Transverse colon (tissue), 4 donors: Measurements from ENCODE around the gene RAB36. TPM values are rescaled to one million over a fixed set of nuclear protein-coding genes. Genes with fewer than 3 reads are reported as not detected.

Experiments
- DNase-seq: peaks from one replicate; pipeline ENCODE4 v3.0.0-alpha.2; 2019
- H3K27ac ChIP-seq, 4 donors: fragments of 200-600 bp; sonication (generic); 2 replicates each; pipeline ENCODE4 v1.5.1; 2016 to 2018; ENCODE audit warnings: inconsistent platforms in 4 of 4
- H3K27me3 ChIP-seq: fragments of 200-600 bp; sonication (generic); 2 replicates; pipeline ENCODE4 v1.5.1; 2017; ENCODE audit warnings: inconsistent platforms
- H3K36me3 ChIP-seq, 4 donors: fragments of 200-600 bp; sonication (generic); 2 replicates each; pipeline ENCODE4 v1.5.1; 2017 to 2019; ENCODE audit warnings: inconsistent platforms in 4 of 4
- H3K4me1 ChIP-seq, 4 donors: fragments of 200-600 bp; sonication (generic); 2 replicates each; pipeline ENCODE4 v1.5.1; 2017 to 2020; ENCODE audit warnings: inconsistent platforms in 4 of 4
- H3K4me3 ChIP-seq, 4 donors: fragments of 200-600 bp; sonication (generic); 1 replicate in 1 of 4; 2 replicates in 3 of 4; pipeline versions ENCODE4 v1.5.1 to v1.6.1; 2017 to 2019; ENCODE audit warnings: inconsistent platforms in 4 of 4
- H3K9me3 ChIP-seq, 2 donors: fragments of 200-600 bp; sonication (generic); 2 replicates each; pipeline ENCODE4 v1.5.1; 2017 to 2019; ENCODE audit warnings: inconsistent platforms in 2 of 2
- CTCF ChIP-seq, 5 experiments: fragments of 200-600 bp in 3 of 5; fragments of 450-650 bp in 2 of 5; sonication (generic) in 3 of 5; IDR thresholded peaks; 1 replicate in 2 of 5; 2 replicates in 3 of 5; pipeline ENCODE4 v1.5.1; 2016 to 2017; ENCODE audit warnings: antibody characterized with exemption in 5 of 5, inconsistent platforms in 3 of 5, mild to moderate bottlenecking in 2 of 5, moderate library complexity in 1 of 5
- EP300 ChIP-seq: sonication (generic); formaldehyde crosslinking; IDR thresholded peaks from one replicate; pipeline ENCODE4 v1.6.1; 2017; ENCODE audit warnings: antibody characterized with exemption, low read depth
- POLR2A ChIP-seq: fragments of 450-650 bp; IDR thresholded peaks from one replicate; pipeline ENCODE4 v1.6.1; 2016; ENCODE audit warnings: antibody characterized with exemption, mild to moderate bottlenecking, moderate library complexity
- POLR2AphosphoS5 ChIP-seq, 3 donors: sonication (generic); formaldehyde crosslinking; IDR thresholded peaks; one replicate each; pipeline ENCODE4 v1.6.1; 2016; ENCODE audit warnings: antibody characterized with exemption in 3 of 3
- WGBS, 2 donors: methylation state at CpG; one replicate each; pipeline ENCODE4 v1.1.5; 2018; ENCODE audit warnings: low coverage in 1 of 2; 5-methylcytosine and 5-hydroxymethylcytosine counted together
- in situ Hi-C, 4 donors: fragments of 200-750 bp; cut with MboI; loops; one replicate each; pipeline versions ENCODE4 v1.15.0 to v1.15.1; 2017; ENCODE audit warnings: low sequenced_read_pairs in 3 of 4, low pct_ligation_motif_present in 1 of 4, low pct_unique_long_range_greater_than_20kb in 1 of 4
- intact Hi-C: fragments of 100-400 bp; cut with DNase I; formaldehyde crosslinking; loops from one replicate; pipeline ENCODE4 v1.15.1; 2023; ENCODE audit warnings: low total_unique reads
- total RNA-seq, 4 donors: library from RNA; depleted of rRNA; stranded (reverse); fragments of >200 nt; gene quantifications; one replicate each; pipeline ENCODE4 v1.1.0, GENCODE V29; 2016

RAB36 gene
- total RNA-seq, 4 donors from 2014 or later: 0.37 to 1.1 (median 0.82) TPM; not detected in 1

DNA sequence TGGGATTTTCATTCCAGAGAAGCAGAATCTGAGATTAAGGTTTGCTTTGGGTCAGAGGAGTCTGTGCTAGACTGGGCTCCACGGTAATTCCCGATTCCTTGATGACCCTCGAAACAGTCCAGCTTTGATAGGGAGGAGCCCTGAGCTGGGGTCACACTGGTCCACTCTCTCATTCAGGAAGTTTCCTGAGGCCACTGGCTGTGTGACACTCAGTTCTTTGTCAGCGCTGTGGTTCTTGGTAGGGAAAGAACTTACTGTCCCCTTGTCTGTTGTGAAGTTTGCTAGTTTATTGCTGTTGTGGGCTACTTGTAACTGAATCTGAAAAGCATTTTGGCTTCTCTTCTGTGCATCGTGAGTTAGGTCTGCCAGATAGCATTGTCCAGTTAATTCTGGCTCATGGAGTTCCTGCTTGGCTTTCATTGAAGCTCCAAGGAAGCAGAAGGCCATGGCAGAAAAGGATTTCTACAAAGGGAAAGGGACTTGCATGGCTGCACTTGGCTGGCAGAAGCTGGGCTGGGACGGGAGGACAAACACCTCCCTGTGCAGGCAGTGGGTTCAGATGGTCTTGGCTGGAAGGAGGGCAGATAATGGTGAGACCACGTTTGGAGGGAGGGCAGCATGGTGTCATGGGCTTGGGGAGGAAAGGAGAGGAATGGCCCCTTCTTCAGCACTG is 58.3 kb downstream of the RAB36 start:
- Histone ChIP-seq H3K4me3 (no peak overlapping the region), H3K4me1 (peaks cover 0 to 17% (median 3%) of the 10 kb centered on the region in 4 donors), H3K9me3 (no peaks in the 10 kb centered on the region), H3K36me3 (no peaks in the 10 kb centered on the region), H3K27ac (peak overlapping the region in 1 of 4 donors; percentile 4), H3K27me3 (no peaks in the 10 kb centered on the region)
- intact Hi-C loops (no loop called here), in situ Hi-C loops (no loop called here)
- 69 to 80% methylated on average over 4 to 7 of the region's 7 CpGs for WGBS, 2 donors
- TF ChIP-seq CTCF (IDR thresholded peaks at IDR 0.05) (no peak), POLR2A (no peak)
- DNase-seq: no peak

DNA sequence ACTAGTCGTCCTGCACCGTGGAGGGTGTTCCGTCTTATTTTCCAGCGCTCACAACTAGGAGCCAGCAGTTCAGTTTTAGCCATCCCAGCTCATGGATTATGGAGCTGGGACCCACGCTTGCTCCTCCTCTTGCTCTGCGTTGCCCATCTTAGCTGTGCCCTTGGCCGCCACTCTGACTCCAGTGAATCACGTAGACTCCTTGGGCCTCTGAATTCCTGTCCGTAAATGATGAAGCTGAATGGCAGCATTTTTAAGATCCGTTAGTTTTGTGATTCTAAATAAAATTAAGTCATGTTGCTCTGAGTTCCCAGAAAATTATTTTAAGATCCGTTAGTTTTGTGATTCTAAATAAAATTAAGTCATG is 58.8 kb downstream of the RAB36 start:
- peaks cover 0 to 14% (median 3%) of the 10 kb centered on the region in 4 donors for H3K4me1 ChIP-seq
- WGBS, 2 donors: 93 to 94% methylated on average over 11 of the region's 11 CpGs
- TF ChIP-seq POLR2A (no peak), EP300 (no peak), CTCF (IDR thresholded peaks at IDR 0.05) (no peak), POLR2AphosphoS5 (IDR thresholded peaks at IDR 0.05) (no peak)
- intact Hi-C loops: no loop called here
- H3K27ac ChIP-seq: peak overlapping the region in 2 of 4 donors; percentile 4 to 6
- no peaks in the 10 kb centered on the region for H3K27me3 ChIP-seq
- H3K4me3 ChIP-seq: no peak overlapping the region
- no peaks in the 10 kb centered on the region for H3K9me3 ChIP-seq
- H3K36me3 ChIP-seq: no peaks in the 10 kb centered on the region
- DNase-seq: no peak
- in situ Hi-C loops: no loop called here

DNA sequence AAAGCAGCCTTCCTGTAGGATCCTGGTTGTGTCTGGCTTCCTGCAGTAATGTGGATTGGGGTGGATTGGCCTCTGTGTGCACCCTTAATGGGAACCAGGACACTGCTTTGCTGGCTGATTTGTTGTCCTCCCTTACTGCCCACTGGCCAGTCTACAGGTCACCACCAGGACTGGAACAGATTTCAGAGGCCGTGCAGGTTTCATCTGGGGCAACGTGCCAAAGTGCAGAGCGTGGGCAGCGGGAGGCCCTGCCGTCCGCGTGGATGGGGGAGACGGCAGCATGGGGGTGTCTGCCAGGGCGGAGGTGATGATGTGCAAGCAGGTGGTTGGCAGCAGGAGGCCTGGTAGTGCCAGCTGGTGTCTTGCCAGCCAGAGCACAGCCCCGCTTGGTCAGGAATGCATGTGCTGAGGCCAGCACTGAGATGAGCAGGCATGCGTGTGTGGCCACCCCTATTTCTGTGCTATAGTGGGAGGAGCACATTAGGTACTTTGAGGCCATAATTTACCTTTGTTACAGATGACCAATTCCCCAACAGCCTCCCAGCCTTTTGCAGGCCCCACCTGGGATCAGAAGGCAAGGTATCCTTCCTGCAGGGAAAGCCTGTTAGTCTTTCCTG is 59.4 kb downstream of the RAB36 start:
- in situ Hi-C loops (no loop called here), intact Hi-C loops (no loop called here)
- DNase-seq: no peak
- 48% methylated on average over 11 of the region's 11 CpGs; no CpG with 5 or more reads in 1 of the 2 donors for WGBS, 2 donors
- no peak overlapping the region for H3K4me3 ChIP-seq
- no peaks in the 10 kb centered on the region for H3K27me3 ChIP-seq
- peak overlapping the region in 3 of 4 donors; percentile 2 to 8 (median 4) for H3K27ac ChIP-seq
- H3K4me1 ChIP-seq: peaks cover 0 to 9% (median 3%) of the 10 kb centered on the region in 4 donors
- H3K9me3 ChIP-seq: no peaks in the 10 kb centered on the region
- H3K36me3 ChIP-seq: no peaks in the 10 kb centered on the region
- TF ChIP-seq CTCF (IDR thresholded peaks at IDR 0.05): no peak
- TF ChIP-seq EP300: no peak
- TF ChIP-seq POLR2A: no peak
- TF ChIP-seq POLR2AphosphoS5 (IDR thresholded peaks at IDR 0.05): peak in 1 of 3 donors; percentile 23

DNA sequence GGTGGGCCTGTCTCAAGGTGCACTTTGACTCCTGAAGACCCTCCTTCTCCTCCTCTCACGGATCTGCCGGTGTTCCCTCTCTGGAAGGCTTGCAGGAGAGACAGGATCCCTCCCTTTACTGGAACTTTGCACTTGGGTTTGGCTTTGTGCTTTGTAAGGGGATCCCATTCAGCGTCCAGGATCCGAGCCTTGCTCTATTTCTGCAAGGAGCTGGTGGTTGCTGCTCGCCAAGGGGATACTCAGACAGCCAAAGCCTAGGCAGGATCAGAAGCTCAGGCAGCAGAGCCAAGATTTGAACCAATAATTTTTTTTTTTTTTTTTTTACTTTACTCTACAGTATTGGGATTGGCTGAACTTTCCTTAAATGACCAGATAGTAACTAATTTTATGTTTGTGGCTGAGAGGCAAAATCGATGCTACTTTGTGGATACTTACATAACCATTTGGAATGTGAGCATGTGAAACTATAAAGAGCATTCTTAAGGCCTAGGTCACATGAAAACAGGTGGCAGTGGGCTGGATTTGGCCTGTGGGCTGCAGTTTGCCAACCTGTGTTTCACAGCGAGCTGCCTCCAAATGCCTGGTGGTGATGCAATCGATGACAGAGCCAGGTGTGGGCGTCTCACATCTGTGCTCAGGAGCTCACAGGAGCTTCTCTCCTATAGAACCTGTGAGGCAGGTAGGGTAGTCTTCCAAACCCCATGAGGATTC is 60.2 kb downstream of the RAB36 start:
- TF ChIP-seq CTCF (IDR thresholded peaks at IDR 0.05): no peak
- TF ChIP-seq POLR2A: no peak
- TF ChIP-seq POLR2AphosphoS5 (IDR thresholded peaks at IDR 0.05): no peak
- no peak for TF ChIP-seq EP300
- Histone ChIP-seq H3K27ac (peak overlapping the region in 2 of 4 donors; percentile 2 to 8), H3K4me1 (peaks cover 0 to 8% (median 3%) of the 10 kb centered on the region in 4 donors), H3K4me3 (no peak overlapping the region), H3K27me3 (no peaks in the 10 kb centered on the region), H3K9me3 (no peaks in the 10 kb centered on the region), H3K36me3 (no peaks in the 10 kb centered on the region)
- no peak for DNase-seq
- in situ Hi-C loops: no loop called here
- WGBS, 2 donors: 80 to 81% methylated on average over 2 to 9 of the region's 9 CpGs
- intact Hi-C loops: no loop called here
